Mucosa of rectum (tissue), 2 donors: Measurements from ENCODE around the gene PHRF1.
A peak's percentile ranks its signal among the peaks of the same experiment; 100 is the strongest.

Experiments used
- H3K27ac ChIP-seq, 2 donors: one replicate each; pipeline ENCODE4 v1.7.0; 2013; ENCODE audit warnings: inconsistent platforms in 2 of 2, low read depth in 2 of 2, low read length in 2 of 2
- H3K27me3 ChIP-seq, 2 donors: one replicate each; pipeline ENCODE4 v1.7.0; 2013; ENCODE audit warnings: low read length in 2 of 2; ENCODE audit not compliant: control insufficient read depth in 2 of 2, insufficient read depth in 2 of 2
- H3K36me3 ChIP-seq, 2 donors: one replicate each; pipeline ENCODE4 v1.7.0; 2013; ENCODE audit warnings: low read length in 2 of 2; ENCODE audit not compliant: control insufficient read depth in 2 of 2, insufficient read depth in 2 of 2
- H3K4me1 ChIP-seq, 2 donors: one replicate each; pipeline ENCODE4 v1.7.0; 2013; ENCODE audit warnings: low read length in 2 of 2, mild to moderate bottlenecking in 1 of 2; ENCODE audit not compliant: control insufficient read depth in 2 of 2, insufficient read depth in 2 of 2
- H3K4me3 ChIP-seq, 2 donors: one replicate each; pipeline ENCODE4 v1.7.0; 2013; ENCODE audit warnings: low read length in 2 of 2
- H3K9ac ChIP-seq, 2 donors: one replicate each; pipeline ENCODE4 v1.7.0; 2013; ENCODE audit warnings: low read length in 2 of 2, low read depth in 1 of 2, mild to moderate bottlenecking in 1 of 2
- H3K9me3 ChIP-seq, 2 donors: one replicate each; pipeline ENCODE4 v1.7.0; 2013; ENCODE audit warnings: low read length in 2 of 2; ENCODE audit not compliant: control insufficient read depth in 2 of 2
- donor health status: healthy.
- donor health status: Normal muscosa, but diverticular disease.

The PHRF1 gene

DNA sequence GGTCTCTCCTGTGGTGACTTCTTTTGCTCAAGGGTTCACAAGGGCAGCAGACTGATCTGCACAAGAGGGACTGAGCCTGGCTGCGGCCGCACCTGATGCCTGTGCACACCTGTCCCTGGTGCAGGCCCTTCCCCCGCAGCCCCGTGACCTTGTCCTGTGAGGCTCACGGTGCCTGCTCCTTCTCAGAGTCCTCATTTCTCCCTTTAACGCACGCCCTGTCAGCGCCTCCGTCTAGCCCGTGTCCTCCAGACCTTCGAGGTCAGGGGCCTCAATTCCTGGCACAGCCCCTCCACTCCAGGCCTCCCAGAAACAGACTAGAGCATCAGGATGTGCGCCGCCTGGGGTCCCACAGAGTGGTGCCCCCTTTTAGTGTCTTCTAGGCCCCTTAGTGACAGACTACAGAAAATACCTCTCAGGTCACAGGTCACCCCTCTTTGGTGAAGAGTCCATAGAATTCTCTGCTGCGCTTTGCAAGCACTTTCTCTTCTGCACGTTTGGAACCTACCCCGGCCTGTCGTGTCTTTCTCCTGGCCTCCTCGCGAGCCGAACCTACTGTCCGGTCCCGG lies 59.8 kb downstream of the PHRF1 start:
- H3K4me3 ChIP-seq, result no peak overlapping the region
- no peak overlapping the region for H3K27ac ChIP-seq
- no peaks in the 10 kb centered on the region for H3K36me3 ChIP-seq
- peaks cover 11 to 17% of the 10 kb centered on the region in 2 donors for H3K27me3 ChIP-seq
- H3K4me1 ChIP-seq, result peaks cover 0 to 10% of the 10 kb centered on the region in 2 donors
- H3K9me3 ChIP-seq, result no peaks in the 10 kb centered on the region
- no peak overlapping the region for H3K9ac ChIP-seq

DNA sequence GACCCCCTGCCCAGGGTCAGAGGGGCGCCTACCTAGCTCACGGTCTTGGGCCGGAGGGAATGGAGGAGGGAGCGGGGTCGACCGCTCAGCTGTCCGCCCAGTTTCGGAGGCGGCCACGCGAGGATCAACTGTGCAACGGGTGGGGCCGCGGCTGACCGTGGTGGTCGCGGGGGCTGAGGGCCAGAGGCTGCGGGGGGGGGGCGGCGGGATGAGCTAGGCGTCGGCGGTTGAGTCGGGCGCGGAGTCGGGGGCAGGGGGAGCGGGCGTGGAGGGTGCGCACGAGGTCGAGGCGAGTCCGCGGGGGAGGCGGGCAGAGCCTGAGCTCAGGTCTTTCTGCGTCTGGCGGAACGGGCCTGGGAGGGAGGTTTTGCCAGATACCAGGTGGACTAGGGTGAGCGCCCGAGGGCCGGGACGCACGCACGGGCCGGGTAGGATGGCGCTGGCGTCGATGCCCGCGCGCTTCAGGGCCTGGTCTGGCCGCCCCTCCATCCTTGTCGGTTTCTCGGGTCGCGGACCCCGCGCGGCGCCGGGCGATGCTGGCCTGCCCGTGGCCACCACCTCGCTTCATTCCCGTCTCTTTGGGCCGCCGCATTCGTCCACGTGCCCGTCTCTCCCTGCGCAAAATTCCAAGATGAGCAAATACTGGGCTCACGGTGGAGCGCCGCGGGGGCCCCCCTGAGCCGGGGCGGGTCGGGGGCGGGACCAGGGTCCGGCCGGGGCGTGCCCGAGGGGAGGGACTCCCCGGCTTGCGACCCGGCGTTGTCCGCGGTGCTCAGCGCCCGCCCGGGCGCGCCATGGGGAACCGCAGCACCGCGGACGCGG lies 60.5 kb downstream of the PHRF1 start, which contains the start of gene DRD4:
TSS of gene DRD4 (plus strand) at position 759 of the 822 bp plus-strand sequence. CDS start at position 795, 36 bp downstream.
- Histone ChIP-seq H3K27me3 (peaks cover 11 to 17% of the 10 kb centered on the region in 2 donors), H3K9ac (no peak within 1 kb of the TSS), H3K4me1 (peaks cover 0 to 10% of the 10 kb centered on the region in 2 donors), H3K27ac (no peak within 1 kb of the TSS), H3K9me3 (no peaks in the 10 kb centered on the region), H3K36me3 (no peaks in the 10 kb centered on the region), H3K4me3 (peak within 1 kb of the TSS in 1 of 2 donors; percentile 10)

DNA sequence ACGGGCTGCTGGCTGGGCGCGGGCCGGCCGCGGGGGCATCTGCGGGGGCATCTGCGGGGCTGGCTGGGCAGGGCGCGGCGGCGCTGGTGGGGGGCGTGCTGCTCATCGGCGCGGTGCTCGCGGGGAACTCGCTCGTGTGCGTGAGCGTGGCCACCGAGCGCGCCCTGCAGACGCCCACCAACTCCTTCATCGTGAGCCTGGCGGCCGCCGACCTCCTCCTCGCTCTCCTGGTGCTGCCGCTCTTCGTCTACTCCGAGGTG lies 61.0 kb downstream of the PHRF1 start:
- Histone ChIP-seq H3K9me3 (no peaks in the 10 kb centered on the region), H3K36me3 (no peaks in the 10 kb centered on the region), H3K4me1 (peaks cover 0 to 10% of the 10 kb centered on the region in 2 donors), H3K4me3 (no peak overlapping the region), H3K27me3 (peaks cover 11 to 17% of the 10 kb centered on the region in 2 donors), H3K9ac (no peak overlapping the region), H3K27ac (no peak overlapping the region)

DNA sequence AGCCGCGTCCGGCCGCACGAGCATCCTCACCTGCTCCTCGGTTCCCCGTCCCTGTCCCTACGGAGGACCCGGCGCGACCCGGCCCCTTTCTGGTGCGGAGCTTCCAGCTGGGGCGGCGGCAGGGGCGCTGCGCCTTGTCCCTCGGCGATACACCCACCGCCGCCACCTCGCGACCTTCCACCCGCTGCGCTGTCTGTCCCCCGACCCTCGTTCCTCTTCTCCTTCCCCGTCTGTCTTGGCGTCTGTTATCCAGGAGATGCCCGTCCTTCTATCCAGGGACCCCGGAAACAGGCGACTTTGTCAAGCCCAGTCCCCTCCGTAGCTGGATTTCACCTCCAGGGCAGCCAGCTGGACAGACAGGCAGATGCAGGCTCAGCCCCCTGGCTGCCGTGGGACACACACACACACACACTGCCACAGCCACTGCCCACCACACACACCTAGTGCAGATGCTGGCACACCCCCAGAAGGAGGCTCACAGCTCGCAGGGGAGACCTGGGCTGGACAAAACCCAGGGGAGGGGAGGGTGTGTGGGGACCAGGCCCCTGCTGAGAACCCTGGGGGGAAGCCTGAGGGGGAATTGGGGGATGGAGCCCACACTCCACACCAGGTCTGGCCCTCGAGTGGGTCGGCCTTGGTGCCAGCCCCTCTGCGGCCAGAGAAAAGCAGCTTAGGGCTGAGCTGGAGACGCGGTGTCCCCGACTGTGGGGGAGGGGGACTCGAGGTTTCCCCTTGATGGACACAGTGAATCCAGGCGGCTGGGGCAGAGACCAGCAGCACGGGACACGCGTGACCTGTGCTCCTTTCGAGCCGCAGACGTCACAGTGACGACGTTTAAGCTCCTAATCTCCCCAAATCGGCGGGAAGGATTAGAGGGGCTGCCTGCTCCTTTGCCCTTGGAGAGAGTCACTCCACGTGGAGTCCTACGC lies 61.6 kb downstream of the PHRF1 start:
- Histone ChIP-seq H3K36me3 (no peaks in the 10 kb centered on the region), H3K4me3 (no peak overlapping the region), H3K9ac (no peak overlapping the region), H3K4me1 (peaks cover 0 to 10% of the 10 kb centered on the region in 2 donors), H3K27me3 (peaks cover 11 to 17% of the 10 kb centered on the region in 2 donors), H3K9me3 (no peaks in the 10 kb centered on the region), H3K27ac (no peak overlapping the region)

DNA sequence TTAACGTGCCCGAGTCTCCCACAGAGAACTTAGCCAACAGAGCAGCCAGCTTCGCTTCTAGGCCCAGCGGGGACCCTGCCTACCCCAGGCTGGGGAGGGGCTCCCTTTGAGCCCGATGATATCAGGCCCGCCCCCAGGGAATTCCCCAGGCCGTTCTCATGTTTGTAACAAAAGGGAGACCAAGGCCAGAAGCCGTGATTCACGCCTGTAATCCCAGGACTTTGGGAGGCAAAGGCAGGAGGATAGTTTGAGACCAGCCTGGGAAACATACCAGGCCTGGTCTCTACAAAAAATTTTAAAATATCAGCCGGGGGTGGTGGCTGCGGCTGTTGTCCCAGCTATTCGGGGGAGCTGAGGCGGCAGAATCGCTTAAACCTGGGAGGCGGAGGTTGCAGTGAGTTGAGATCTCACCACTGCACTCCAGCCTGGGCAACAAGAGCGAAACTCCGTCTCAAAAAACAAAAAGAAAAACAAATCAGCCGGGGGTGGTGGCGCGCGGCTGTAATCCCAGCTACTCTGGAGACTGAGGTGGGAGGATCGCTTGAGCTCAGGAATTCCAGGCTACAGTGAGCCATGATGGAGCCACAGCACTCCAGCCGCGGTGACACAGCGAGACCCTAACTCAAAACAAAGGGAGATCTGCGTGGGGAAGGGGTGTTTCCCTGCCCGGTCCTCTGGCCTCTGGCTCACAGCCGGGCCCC lies 62.5 kb downstream of the PHRF1 start:
- Histone ChIP-seq H3K36me3 (no peaks in the 10 kb centered on the region), H3K4me3 (no peak overlapping the region), H3K9ac (no peak overlapping the region), H3K4me1 (peaks cover 0 to 10% of the 10 kb centered on the region in 2 donors), H3K9me3 (no peaks in the 10 kb centered on the region), H3K27me3 (peaks cover 11 to 17% of the 10 kb centered on the region in 2 donors), H3K27ac (no peak overlapping the region)

DNA sequence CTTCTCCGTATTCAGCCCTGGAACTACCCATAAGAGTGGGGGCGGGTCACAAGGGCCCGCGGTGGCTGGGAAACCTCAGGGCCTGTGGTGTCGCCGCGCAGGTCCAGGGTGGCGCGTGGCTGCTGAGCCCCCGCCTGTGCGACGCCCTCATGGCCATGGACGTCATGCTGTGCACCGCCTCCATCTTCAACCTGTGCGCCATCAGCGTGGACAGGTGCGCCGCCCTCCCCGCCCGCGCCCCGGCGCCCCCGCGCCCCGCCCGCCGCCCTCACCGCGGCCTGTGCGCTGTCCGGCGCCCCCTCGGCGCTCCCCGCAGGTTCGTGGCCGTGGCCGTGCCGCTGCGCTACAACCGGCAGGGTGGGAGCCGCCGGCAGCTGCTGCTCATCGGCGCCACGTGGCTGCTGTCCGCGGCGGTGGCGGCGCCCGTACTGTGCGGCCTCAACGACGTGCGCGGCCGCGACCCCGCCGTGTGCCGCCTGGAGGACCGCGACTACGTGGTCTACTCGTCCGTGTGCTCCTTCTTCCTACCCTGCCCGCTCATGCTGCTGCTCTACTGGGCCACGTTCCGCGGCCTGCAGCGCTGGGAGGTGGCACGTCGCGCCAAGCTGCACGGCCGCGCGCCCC lies 63.2 kb downstream of the PHRF1 start:
- Histone ChIP-seq H3K4me1 (peaks cover 0 to 10% of the 10 kb centered on the region in 2 donors), H3K27ac (no peak overlapping the region), H3K36me3 (no peaks in the 10 kb centered on the region), H3K9ac (no peak overlapping the region), H3K9me3 (no peaks in the 10 kb centered on the region), H3K4me3 (no peak overlapping the region), H3K27me3 (peaks cover 11 to 17% of the 10 kb centered on the region in 2 donors)

DNA sequence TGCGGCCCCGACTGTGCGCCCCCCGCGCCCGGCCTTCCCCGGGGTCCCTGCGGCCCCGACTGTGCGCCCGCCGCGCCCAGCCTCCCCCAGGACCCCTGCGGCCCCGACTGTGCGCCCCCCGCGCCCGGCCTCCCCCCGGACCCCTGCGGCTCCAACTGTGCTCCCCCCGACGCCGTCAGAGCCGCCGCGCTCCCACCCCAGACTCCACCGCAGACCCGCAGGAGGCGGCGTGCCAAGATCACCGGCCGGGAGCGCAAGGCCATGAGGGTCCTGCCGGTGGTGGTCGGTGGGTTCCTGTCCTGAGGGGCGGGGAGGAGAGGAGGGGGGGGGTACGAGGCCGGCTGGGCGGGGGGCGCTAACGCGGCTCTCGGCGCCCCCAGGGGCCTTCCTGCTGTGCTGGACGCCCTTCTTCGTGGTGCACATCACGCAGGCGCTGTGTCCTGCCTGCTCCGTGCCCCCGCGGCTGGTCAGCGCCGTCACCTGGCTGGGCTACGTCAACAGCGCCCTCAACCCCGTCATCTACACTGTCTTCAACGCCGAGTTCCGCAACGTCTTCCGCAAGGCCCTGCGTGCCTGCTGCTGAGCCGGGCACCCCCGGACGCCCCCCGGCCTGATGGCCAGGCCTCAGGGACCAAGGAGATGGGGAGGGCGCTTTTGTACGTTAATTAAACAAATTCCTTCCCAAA lies 63.9 kb downstream of the PHRF1 start:
- H3K4me1 ChIP-seq, result peaks cover 0 to 10% of the 10 kb centered on the region in 2 donors
- H3K9ac ChIP-seq, result no peak overlapping the region
- H3K36me3 ChIP-seq, result no peaks in the 10 kb centered on the region
- H3K27ac ChIP-seq, result no peak overlapping the region
- no peaks in the 10 kb centered on the region for H3K9me3 ChIP-seq
- peaks cover 11 to 17% of the 10 kb centered on the region in 2 donors for H3K27me3 ChIP-seq
- H3K4me3 ChIP-seq, result no peak overlapping the region

DNA sequence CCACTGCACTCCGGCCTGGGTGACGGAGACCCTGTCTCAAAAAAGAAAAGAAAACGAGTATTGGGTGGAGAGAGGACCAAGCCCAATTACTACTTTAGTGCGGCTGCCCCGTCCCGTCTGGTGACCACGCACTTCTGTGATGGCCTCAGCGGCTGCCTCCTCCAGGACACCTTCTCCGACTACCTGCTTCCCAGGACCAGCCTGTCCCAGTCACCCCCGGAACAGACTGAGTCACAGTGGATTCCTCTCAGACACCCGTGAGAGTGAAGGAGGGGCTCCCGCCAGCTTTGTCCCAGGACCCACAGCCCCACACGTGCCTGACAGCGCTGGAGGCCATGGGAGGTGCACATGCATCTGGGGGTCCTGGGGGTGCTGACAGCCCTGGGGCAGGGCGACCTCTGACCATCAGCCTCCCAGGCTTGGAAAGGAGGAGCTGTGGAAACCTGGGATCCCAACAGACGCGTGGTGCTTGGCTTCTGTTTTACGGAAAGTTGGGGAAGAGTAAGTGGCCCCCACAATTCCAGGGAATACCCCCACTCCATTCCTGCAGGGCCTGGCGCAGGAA lies 65.6 kb downstream of the PHRF1 start:
- peaks cover 0 to 10% of the 10 kb centered on the region in 2 donors for H3K4me1 ChIP-seq
- H3K27me3 ChIP-seq, result peaks cover 11 to 17% of the 10 kb centered on the region in 2 donors
- H3K9me3 ChIP-seq, result no peaks in the 10 kb centered on the region
- H3K27ac ChIP-seq, result no peak overlapping the region
- no peak overlapping the region for H3K4me3 ChIP-seq
- H3K9ac ChIP-seq, result no peak overlapping the region
- H3K36me3 ChIP-seq, result no peaks in the 10 kb centered on the region

DNA sequence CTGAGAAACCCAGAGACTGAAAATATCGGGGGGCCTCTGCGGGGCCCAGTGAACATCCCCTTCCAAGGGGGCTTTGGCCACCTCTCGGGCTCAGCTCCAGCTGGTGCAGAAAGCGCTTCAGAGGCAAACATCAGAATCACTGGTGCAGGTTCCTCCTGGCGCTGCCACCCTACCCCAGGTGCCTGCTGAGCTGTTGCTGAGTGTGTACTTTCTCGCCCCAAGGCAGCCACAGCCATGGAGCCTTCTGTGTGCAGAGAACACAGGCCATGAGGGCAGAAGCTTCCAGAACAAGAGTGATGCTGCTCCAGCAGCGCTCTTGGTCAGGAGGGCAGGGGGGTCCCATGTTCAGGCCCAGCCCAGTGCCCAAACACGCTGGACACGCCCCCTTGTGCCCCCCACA lies 67.1 kb downstream of the PHRF1 start:
- no peak overlapping the region for H3K27ac ChIP-seq
- H3K9ac ChIP-seq, result no peak overlapping the region
- H3K36me3 ChIP-seq, result no peaks in the 10 kb centered on the region
- H3K27me3 ChIP-seq, result peaks cover 6% of the 10 kb centered on the region in 2 donors
- peaks cover 0 to 3% of the 10 kb centered on the region in 2 donors for H3K4me1 ChIP-seq
- H3K9me3 ChIP-seq, result no peaks in the 10 kb centered on the region
- no peak overlapping the region for H3K4me3 ChIP-seq
